Stimulated activated naive CD8-positive, alpha-beta T cell treated with anti-CD3 and anti-CD28 coated beads, Interleukin-15, Interleukin-2, amounts not matched to agents 100 U/mL and 50 U/mL, for 24 hours (primary cell): ENCODE data around the gene FXR2.

Experiments used
- ATAC-seq: fragments of 150-1000 bp; cut with Tn5 transposase; one replicate; pipeline ENCODE4 v1.10.0; 2021
- DNase-seq: peaks from one replicate; pipeline ENCODE4 v3.0.0; 2021

FXR2 gene

GRCh38 chr17:7548585-7549400 lies 65.9 kb downstream of the FXR2 start, which contains the start of gene TNFSF12:
TSS of gene TNFSF12 (plus strand) at chr17:7549058. CDS start at chr17:7549154, 96 bp downstream.
- DNase-seq (peak; percentile 68), ATAC-seq (peak; percentile 55)

GRCh38 chr17:7544911-7545310 lies 69.8 kb downstream of the FXR2 start:
- ATAC-seq (no peak), DNase-seq (no peak)
